Calu3 (cell line): ENCODE data around the gene CHRM1. TPM values are rescaled to one million over a fixed set of nuclear protein-coding genes. Genes with fewer than 3 reads are reported as not detected.

Experiments used
- BruUV-seq: library from RNA; stranded (reverse); fragments of 400-500 nt; replicated peaks from 2 replicates; lab custom pipeline; 2021; lab: Mats Ljungman, UMichigan
- CTCF ChIA-PET: fragments of 300-600 bp; sonication (Branson Sonifier 250); formaldehyde crosslinking; loops from one replicate; lab custom pipeline; 2022; ENCODE audit warnings: antibody characterized with exemption; lab: Charles Lee
- DNase-seq: peaks from one replicate; pipeline ENCODE4 v3.0.0; 2022
- H3K27ac Mint-ChIP-seq: one replicate; pipeline ENCODE4 v1.8.0; 2022; ENCODE audit warnings: mixed read lengths; ENCODE audit not compliant: unreplicated experiment
- H3K27me3 Mint-ChIP-seq: one replicate; pipeline ENCODE4 v1.8.0; 2022; ENCODE audit warnings: mixed read lengths; ENCODE audit not compliant: unreplicated experiment
- H3K36me3 Mint-ChIP-seq: one replicate; pipeline ENCODE4 v1.8.0; 2022; ENCODE audit warnings: mild to moderate bottlenecking, moderate library complexity, mixed read lengths; ENCODE audit not compliant: insufficient read depth, unreplicated experiment
- H3K4me1 Mint-ChIP-seq: one replicate; pipeline ENCODE4 v1.8.0; 2022; ENCODE audit warnings: mild to moderate bottlenecking, low read depth, mixed read lengths; ENCODE audit not compliant: unreplicated experiment
- H3K4me3 Mint-ChIP-seq: one replicate; pipeline ENCODE4 v1.8.0; 2022; ENCODE audit warnings: mild to moderate bottlenecking, low read depth, moderate library complexity, mixed read lengths; ENCODE audit not compliant: unreplicated experiment
- H3K9me3 Mint-ChIP-seq: one replicate; pipeline ENCODE4 v1.8.0; 2022; ENCODE audit warnings: low read depth, mixed read lengths; ENCODE audit not compliant: unreplicated experiment
- intact Hi-C: fragments of 100-400 bp; cut with micrococcal nuclease; formaldehyde crosslinking; loops from one replicate; pipeline ENCODE4 v1.10.0; 2022; ENCODE audit not compliant: unreplicated experiment
- total RNA-seq: library from RNA; stranded (reverse); gene quantifications from 2 replicates; pipeline ENCODE4 v1.2.3, GENCODE V29; 2022
- TF ChIP-seq, protein P1 (sequence below): fragments of 200-600 bp; IDR thresholded peaks from one replicate; pipeline ENCODE4 v1.8.0; 2022; ENCODE audit warnings: antibody characterized with exemption; ENCODE audit not compliant: unreplicated experiment

CHRM1 gene
- total RNA-seq, 1 experiment from 2014 or later: not detected

DNA sequence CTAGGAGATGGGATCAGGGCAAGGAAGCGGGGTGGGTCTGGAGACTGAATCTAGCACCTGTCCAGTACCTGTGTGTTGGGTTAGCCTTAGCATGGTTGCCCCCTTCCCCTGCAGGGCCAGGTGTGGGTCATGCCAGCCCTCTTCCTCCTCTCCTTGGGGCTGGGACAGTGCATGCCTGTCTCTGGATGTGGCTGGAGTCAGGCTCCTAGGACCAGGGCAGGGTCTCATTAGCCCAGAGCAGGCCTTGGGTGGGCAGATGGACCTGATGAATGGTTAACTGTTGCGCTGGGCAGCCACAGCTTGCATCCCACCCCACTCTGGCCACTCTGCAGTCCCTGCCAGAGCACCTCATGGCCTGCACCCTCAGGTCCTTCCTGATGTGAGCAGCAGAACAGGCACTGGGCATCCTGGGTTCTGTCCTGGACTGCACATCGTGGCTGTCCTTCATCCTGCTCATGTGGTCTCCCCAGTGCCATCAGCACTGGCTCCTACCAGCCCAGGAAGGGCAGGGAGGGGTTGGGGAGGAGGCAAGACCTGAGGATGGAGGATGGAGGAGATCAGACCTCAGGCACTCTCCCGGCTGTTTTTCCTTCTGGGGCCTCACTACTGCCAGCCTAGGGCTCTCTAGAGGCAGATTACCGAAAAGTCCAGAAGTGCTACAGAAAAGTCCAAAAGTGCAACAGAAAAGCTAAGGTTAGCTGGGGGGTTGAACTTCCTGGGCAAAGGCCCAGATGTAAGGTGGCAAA is 12.8 kb upstream of the CHRM1 start:
- Mint-ChIP-seq H3K9me3 (no peaks in the 10 kb centered on the region), H3K36me3 (no peaks in the 10 kb centered on the region), H3K27ac (no peak overlapping the region), H3K4me3 (no peak overlapping the region), H3K4me1 (no peaks in the 10 kb centered on the region), H3K27me3 (peaks cover 58% of the 10 kb centered on the region)
- DNase-seq: no peak
- no TSS peak for BruUV-seq
- CTCF ChIA-PET: no interaction called here
- intact Hi-C loops: no loop called here
- TF ChIP-seq, protein P1, sequence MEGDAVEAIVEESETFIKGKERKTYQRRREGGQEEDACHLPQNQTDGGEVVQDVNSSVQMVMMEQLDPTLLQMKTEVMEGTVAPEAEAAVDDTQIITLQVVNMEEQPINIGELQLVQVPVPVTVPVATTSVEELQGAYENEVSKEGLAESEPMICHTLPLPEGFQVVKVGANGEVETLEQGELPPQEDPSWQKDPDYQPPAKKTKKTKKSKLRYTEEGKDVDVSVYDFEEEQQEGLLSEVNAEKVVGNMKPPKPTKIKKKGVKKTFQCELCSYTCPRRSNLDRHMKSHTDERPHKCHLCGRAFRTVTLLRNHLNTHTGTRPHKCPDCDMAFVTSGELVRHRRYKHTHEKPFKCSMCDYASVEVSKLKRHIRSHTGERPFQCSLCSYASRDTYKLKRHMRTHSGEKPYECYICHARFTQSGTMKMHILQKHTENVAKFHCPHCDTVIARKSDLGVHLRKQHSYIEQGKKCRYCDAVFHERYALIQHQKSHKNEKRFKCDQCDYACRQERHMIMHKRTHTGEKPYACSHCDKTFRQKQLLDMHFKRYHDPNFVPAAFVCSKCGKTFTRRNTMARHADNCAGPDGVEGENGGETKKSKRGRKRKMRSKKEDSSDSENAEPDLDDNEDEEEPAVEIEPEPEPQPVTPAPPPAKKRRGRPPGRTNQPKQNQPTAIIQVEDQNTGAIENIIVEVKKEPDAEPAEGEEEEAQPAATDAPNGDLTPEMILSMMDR: no peak

DNA sequence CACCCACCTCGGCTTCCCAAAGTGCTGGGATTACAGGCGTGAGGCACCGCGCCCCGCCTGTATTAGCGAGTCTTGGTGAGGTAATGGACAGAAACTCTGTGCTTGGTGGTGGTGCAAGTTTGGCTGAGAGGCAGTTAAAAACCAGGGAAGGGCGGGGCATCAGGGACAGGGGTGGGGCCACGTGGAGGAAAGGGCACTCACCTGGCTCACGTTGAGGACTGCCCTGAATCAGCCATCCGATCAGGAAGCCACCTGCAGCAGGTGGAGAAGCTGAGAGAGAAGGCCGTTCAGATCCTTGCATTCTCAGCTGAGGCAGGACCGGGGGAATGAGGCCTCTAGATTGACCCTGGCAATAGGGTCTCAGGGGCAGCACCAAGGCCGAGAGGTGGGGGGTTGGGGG is 12.1 kb upstream of the CHRM1 start:
- Mint-ChIP-seq H3K9me3 (no peaks in the 10 kb centered on the region), H3K4me3 (no peak overlapping the region), H3K27me3 (peaks cover 58% of the 10 kb centered on the region), H3K4me1 (no peaks in the 10 kb centered on the region), H3K27ac (no peak overlapping the region), H3K36me3 (no peaks in the 10 kb centered on the region)
- TF ChIP-seq, protein P1: no peak
- CTCF ChIA-PET: no interaction called here
- intact Hi-C loops: no loop called here
- BruUV-seq: no TSS peak
- no peak for DNase-seq

DNA sequence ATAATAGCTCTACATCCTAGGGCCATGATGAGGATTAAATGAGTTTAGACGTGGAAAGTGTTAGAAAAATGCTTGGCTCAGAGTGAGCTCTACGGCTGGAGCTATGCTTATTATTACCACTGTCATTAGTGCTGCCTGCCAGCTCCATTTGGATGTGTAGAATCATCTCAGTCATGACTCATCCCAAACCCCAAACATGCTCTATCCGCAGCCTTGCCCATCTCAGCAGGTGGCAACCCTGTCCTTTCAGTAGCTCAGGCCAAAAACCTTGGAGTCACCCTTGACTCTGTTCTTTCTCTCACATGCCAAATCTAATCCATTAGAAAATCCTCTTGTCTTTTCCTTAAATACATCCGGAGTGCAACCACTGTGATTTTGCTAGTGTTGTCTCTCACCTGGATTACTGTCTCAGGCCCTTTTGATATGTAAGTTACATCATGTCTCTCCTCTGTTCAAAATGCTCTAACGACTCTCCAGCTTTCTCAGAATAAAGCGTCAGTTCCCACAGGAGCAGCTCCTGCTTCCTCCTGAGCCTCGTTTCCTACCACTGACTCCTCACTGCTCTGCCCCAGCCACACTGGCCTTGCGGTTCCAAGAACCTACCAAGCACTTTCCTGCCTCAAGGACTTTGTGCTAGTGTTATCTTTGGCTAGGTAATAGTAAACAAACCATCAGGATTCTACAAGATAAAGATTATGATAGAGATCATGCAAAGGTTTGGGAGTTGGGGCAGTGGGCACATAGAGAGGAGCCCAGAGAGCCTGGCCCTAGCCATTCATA is 10.5 kb upstream of the CHRM1 start:
- DNase-seq: no peak
- intact Hi-C loops: no loop called here
- TF ChIP-seq, protein P1: no peak
- Mint-ChIP-seq H3K27ac (no peak overlapping the region), H3K27me3 (peaks cover 58% of the 10 kb centered on the region), H3K4me3 (no peak overlapping the region), H3K4me1 (no peaks in the 10 kb centered on the region), H3K36me3 (no peaks in the 10 kb centered on the region), H3K9me3 (no peaks in the 10 kb centered on the region)
- CTCF ChIA-PET: no interaction called here
- BruUV-seq: no TSS peak

DNA sequence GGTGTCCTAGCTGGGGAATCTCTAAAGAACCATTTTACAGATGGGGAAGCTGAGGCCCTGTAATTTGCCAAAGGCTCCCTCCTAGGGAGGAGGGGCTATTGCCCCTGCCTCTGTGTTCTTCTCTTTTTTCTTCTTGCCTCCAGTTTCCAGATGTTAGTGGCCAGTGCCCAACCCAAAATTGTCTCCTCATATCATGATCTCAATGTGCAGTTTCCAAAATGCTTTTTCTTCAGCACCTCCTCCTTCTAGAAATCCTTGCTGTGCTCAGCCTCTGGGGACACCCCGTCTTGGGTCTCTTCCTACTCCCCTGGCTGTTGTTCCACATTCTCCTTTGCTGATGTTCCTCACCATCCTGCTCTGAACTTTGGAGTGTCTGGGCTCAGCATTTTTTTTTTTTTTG is 9.5 kb upstream of the CHRM1 start:
- intact Hi-C loops: no loop called here
- TF ChIP-seq, protein P1: no peak
- DNase-seq: no peak
- Mint-ChIP-seq H3K4me3 (no peak overlapping the region), H3K27me3 (peaks cover 67% of the 10 kb centered on the region), H3K36me3 (no peaks in the 10 kb centered on the region), H3K4me1 (no peaks in the 10 kb centered on the region), H3K27ac (no peak overlapping the region), H3K9me3 (no peaks in the 10 kb centered on the region)
- no TSS peak for BruUV-seq
- CTCF ChIA-PET: no interaction called here
